HepG2 (cell line): ENCODE measurements around the gene LYPLA2. TPM values are rescaled to one million over a fixed set of nuclear protein-coding genes. Genes with fewer than 3 reads are reported as not detected.
A peak's percentile ranks its signal among the peaks of the same experiment; 100 is the strongest.

Experiments
- ZFX ChIP-seq: sonication (generic); formaldehyde crosslinking; IDR thresholded peaks from 2 replicates; pipeline ENCODE4 v1.4.0; 2020; ENCODE audit warnings: mild to moderate bottlenecking, low read depth, missing genetic modification reagents, moderate library complexity
- ZNF383 ChIP-seq: sonication (generic); formaldehyde crosslinking; IDR thresholded peaks from 2 replicates; pipeline ENCODE4 v1.4.0; 2020; ENCODE audit warnings: missing genetic modification reagents, mild to moderate bottlenecking, borderline replicate concordance
- polyA plus RNA-seq, 8 experiments: library from polyadenylated mRNA; depleted of rRNA in 3 of 8; stranded (reverse) in 7 of 8; unstranded in 1 of 8; fragments of >200 nt; fragmentation: Illumina TruSeq in 4 of 8; extraction: Trizol in 4 of 8; gene quantifications; 2 replicates each; pipeline versions ENCODE4 v1.2.1 to v1.2.3, GENCODE V29; 2011 to 2016; ENCODE audit warnings: low read depth in 4 of 8, missing spikeins in 1 of 8, mixed read lengths in 1 of 8; ENCODE audit not compliant: insufficient read depth in 1 of 8
- total RNA-seq, 5 experiments: library from RNA; depleted of rRNA; stranded (reverse); fragments of >200 nt; fragmentation: Illumina TruSeq; extraction: Trizol; gene quantifications; 2 replicates each; pipeline ENCODE4 v1.2.3, GENCODE V29; 2016; ENCODE audit warnings: low read depth in 1 of 5
- TF ChIP-seq, protein P1 (sequence below), 2 experiments: fragments of 450-650 bp in 1 of 2; sonication (generic) in 1 of 2; formaldehyde crosslinking in 1 of 2; IDR thresholded peaks; 2 replicates each; pipeline versions ENCODE4 v1.6.1 to v1.8.0; 2016 to 2022; ENCODE audit warnings: antibody characterized with exemption in 1 of 2, mild to moderate bottlenecking in 1 of 2, missing genetic modification reagents in 1 of 2
- TF ChIP-seq, protein P2 (sequence below): sonication (generic); formaldehyde crosslinking; IDR thresholded peaks from 2 replicates; pipeline ENCODE4 v1.5.0; 2020; ENCODE audit warnings: mild to moderate bottlenecking, missing genetic modification reagents, borderline replicate concordance
- TF ChIP-seq, protein P3 (sequence below): sonication (generic); formaldehyde crosslinking; IDR thresholded peaks from 2 replicates; pipeline ENCODE4 v1.5.1; 2020; ENCODE audit warnings: mild to moderate bottlenecking, moderate library complexity, missing genetic modification reagents
- TF ChIP-seq, protein P4 (sequence below): sonication (generic); formaldehyde crosslinking; IDR thresholded peaks from 2 replicates; pipeline ENCODE4 v1.4.0; 2020; ENCODE audit warnings: missing genetic modification reagents, borderline replicate concordance

The LYPLA2 gene
- total and polyA plus RNA-seq, 2 of the 13 experiments (the other 11 are each of a cell fraction or from before 2014, with no cell fraction given) = 72.1 to 73.2 TPM

DNA sequence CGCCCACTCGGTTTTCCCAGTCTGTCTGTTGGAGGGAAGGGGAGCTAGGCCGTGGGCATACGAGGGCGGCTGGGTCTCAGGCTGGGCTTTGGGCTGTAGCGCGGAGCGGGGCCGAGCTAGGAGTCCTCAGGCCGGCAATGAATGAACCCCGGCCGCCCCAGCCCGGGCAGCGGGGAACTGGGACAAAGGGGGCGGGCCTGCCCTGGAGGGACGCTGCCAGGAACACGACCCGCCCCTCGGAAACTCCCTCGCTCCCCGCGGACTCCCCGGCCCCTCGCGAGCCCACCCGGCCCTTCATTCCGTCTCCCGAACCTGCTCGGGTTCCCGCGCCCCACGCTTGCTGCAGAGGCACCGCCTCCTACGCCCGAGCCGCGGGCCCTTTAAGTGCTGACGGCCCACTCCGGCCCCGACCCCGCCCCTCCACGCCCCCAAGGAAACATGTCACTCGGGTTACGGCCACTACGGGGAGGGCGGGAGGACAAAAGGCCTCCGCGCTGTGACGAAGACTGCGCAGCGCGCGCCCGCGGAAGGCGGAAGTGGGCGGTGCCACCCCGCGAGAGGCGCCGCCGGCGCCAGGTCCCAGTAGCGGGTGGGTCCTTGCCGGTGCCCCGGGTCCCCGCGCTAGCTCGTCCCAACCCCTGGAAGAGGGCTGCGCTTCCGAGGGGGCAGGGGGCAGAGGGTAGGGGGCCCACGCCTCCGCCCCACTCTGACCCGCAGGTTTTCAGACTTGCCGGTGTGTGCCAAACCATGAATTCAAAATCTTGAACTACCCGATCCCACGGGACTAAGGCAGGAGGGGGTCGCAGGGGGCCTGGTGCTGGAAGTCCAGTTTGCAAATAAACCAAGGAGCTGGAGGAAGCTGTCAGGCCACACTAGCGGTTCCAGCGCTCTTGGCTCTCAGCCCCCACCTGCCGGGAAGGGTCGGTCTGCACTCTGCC, 9.7 kb downstream of the LYPLA2 start, which contains the start of gene GALE (continued):
- TF ChIP-seq, protein P1, sequence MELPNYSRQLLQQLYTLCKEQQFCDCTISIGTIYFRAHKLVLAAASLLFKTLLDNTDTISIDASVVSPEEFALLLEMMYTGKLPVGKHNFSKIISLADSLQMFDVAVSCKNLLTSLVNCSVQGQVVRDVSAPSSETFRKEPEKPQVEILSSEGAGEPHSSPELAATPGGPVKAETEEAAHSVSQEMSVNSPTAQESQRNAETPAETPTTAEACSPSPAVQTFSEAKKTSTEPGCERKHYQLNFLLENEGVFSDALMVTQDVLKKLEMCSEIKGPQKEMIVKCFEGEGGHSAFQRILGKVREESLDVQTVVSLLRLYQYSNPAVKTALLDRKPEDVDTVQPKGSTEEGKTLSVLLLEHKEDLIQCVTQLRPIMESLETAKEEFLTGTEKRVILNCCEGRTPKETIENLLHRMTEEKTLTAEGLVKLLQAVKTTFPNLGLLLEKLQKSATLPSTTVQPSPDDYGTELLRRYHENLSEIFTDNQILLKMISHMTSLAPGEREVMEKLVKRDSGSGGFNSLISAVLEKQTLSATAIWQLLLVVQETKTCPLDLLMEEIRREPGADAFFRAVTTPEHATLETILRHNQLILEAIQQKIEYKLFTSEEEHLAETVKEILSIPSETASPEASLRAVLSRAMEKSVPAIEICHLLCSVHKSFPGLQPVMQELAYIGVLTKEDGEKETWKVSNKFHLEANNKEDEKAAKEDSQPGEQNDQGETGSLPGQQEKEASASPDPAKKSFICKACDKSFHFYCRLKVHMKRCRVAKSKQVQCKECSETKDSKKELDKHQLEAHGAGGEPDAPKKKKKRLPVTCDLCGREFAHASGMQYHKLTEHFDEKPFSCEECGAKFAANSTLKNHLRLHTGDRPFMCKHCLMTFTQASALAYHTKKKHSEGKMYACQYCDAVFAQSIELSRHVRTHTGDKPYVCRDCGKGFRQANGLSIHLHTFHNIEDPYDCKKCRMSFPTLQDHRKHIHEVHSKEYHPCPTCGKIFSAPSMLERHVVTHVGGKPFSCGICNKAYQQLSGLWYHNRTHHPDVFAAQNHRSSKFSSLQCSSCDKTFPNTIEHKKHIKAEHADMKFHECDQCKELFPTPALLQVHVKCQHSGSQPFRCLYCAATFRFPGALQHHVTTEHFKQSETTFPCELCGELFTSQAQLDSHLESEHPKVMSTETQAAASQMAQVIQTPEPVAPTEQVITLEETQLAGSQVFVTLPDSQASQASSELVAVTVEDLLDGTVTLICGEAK (IDR thresholded peaks at IDR 0.05) = no peak
- TF ChIP-seq, protein P1 (CRISPR knock-in tag; IDR thresholded peaks at IDR 0.05) = peak; percentile 49; the same call in 1 of the 2 replicates
- no peak for TF ChIP-seq ZNF383 (CRISPR knock-in tag)
- peak; percentile 65 for TF ChIP-seq ZFX
- TF ChIP-seq, protein P2, sequence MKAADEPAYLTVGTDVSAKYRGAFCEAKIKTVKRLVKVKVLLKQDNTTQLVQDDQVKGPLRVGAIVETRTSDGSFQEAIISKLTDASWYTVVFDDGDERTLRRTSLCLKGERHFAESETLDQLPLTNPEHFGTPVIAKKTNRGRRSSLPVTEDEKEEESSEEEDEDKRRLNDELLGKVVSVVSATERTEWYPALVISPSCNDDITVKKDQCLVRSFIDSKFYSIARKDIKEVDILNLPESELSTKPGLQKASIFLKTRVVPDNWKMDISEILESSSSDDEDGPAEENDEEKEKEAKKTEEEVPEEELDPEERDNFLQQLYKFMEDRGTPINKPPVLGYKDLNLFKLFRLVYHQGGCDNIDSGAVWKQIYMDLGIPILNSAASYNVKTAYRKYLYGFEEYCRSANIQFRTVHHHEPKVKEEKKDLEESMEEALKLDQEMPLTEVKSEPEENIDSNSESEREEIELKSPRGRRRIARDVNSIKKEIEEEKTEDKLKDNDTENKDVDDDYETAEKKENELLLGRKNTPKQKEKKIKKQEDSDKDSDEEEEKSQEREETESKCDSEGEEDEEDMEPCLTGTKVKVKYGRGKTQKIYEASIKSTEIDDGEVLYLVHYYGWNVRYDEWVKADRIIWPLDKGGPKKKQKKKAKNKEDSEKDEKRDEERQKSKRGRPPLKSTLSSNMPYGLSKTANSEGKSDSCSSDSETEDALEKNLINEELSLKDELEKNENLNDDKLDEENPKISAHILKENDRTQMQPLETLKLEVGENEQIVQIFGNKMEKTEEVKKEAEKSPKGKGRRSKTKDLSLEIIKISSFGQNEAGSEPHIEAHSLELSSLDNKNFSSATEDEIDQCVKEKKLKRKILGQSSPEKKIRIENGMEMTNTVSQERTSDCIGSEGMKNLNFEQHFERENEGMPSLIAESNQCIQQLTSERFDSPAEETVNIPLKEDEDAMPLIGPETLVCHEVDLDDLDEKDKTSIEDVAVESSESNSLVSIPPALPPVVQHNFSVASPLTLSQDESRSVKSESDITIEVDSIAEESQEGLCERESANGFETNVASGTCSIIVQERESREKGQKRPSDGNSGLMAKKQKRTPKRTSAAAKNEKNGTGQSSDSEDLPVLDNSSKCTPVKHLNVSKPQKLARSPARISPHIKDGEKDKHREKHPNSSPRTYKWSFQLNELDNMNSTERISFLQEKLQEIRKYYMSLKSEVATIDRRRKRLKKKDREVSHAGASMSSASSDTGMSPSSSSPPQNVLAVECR (CRISPR knock-in tag) = peak; percentile 89; the same call in 1 of the 2 replicates
- TF ChIP-seq, protein P3, sequence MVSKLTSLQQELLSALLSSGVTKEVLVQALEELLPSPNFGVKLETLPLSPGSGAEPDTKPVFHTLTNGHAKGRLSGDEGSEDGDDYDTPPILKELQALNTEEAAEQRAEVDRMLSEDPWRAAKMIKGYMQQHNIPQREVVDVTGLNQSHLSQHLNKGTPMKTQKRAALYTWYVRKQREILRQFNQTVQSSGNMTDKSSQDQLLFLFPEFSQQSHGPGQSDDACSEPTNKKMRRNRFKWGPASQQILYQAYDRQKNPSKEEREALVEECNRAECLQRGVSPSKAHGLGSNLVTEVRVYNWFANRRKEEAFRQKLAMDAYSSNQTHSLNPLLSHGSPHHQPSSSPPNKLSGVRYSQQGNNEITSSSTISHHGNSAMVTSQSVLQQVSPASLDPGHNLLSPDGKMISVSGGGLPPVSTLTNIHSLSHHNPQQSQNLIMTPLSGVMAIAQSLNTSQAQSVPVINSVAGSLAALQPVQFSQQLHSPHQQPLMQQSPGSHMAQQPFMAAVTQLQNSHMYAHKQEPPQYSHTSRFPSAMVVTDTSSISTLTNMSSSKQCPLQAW = no peak; the same call in 1 of the 2 replicates
- TF ChIP-seq, protein P4, sequence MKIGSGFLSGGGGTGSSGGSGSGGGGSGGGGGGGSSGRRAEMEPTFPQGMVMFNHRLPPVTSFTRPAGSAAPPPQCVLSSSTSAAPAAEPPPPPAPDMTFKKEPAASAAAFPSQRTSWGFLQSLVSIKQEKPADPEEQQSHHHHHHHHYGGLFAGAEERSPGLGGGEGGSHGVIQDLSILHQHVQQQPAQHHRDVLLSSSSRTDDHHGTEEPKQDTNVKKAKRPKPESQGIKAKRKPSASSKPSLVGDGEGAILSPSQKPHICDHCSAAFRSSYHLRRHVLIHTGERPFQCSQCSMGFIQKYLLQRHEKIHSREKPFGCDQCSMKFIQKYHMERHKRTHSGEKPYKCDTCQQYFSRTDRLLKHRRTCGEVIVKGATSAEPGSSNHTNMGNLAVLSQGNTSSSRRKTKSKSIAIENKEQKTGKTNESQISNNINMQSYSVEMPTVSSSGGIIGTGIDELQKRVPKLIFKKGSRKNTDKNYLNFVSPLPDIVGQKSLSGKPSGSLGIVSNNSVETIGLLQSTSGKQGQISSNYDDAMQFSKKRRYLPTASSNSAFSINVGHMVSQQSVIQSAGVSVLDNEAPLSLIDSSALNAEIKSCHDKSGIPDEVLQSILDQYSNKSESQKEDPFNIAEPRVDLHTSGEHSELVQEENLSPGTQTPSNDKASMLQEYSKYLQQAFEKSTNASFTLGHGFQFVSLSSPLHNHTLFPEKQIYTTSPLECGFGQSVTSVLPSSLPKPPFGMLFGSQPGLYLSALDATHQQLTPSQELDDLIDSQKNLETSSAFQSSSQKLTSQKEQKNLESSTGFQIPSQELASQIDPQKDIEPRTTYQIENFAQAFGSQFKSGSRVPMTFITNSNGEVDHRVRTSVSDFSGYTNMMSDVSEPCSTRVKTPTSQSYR (CRISPR knock-in tag) = peak; percentile 45; the same call in 1 of the 2 replicates
